Transverse colon (tissue), 4 donors: Measurements from ENCODE around the gene DCAF10. TPM values are rescaled to one million over a fixed set of nuclear protein-coding genes. Genes with fewer than 3 reads are reported as not detected.

Experiments used
- DNase-seq: peaks from one replicate; pipeline ENCODE4 v3.0.0-alpha.2; 2019
- H3K27ac ChIP-seq, 4 donors: fragments of 200-600 bp; sonication (generic); 2 replicates each; pipeline ENCODE4 v1.5.1; 2016 to 2018; ENCODE audit warnings: inconsistent platforms in 4 of 4
- H3K27me3 ChIP-seq: fragments of 200-600 bp; sonication (generic); 2 replicates; pipeline ENCODE4 v1.5.1; 2017; ENCODE audit warnings: inconsistent platforms
- H3K36me3 ChIP-seq, 4 donors: fragments of 200-600 bp; sonication (generic); 2 replicates each; pipeline ENCODE4 v1.5.1; 2017 to 2019; ENCODE audit warnings: inconsistent platforms in 4 of 4
- H3K4me1 ChIP-seq, 4 donors: fragments of 200-600 bp; sonication (generic); 2 replicates each; pipeline ENCODE4 v1.5.1; 2017 to 2020; ENCODE audit warnings: inconsistent platforms in 4 of 4
- H3K4me3 ChIP-seq, 4 donors: fragments of 200-600 bp; sonication (generic); 1 replicate in 1 of 4; 2 replicates in 3 of 4; pipeline versions ENCODE4 v1.5.1 to v1.6.1; 2017 to 2019; ENCODE audit warnings: inconsistent platforms in 4 of 4
- H3K9me3 ChIP-seq, 2 donors: fragments of 200-600 bp; sonication (generic); 2 replicates each; pipeline ENCODE4 v1.5.1; 2017 to 2019; ENCODE audit warnings: inconsistent platforms in 2 of 2
- CTCF ChIP-seq, 5 experiments: fragments of 200-600 bp in 3 of 5; fragments of 450-650 bp in 2 of 5; sonication (generic) in 3 of 5; IDR thresholded peaks; 1 replicate in 2 of 5; 2 replicates in 3 of 5; pipeline ENCODE4 v1.5.1; 2016 to 2017; ENCODE audit warnings: antibody characterized with exemption in 5 of 5, inconsistent platforms in 3 of 5, mild to moderate bottlenecking in 2 of 5, moderate library complexity in 1 of 5
- EP300 ChIP-seq: sonication (generic); formaldehyde crosslinking; IDR thresholded peaks from one replicate; pipeline ENCODE4 v1.6.1; 2017; ENCODE audit warnings: antibody characterized with exemption, low read depth
- POLR2A ChIP-seq: fragments of 450-650 bp; IDR thresholded peaks from one replicate; pipeline ENCODE4 v1.6.1; 2016; ENCODE audit warnings: antibody characterized with exemption, mild to moderate bottlenecking, moderate library complexity
- POLR2AphosphoS5 ChIP-seq, 3 donors: sonication (generic); formaldehyde crosslinking; IDR thresholded peaks; one replicate each; pipeline ENCODE4 v1.6.1; 2016; ENCODE audit warnings: antibody characterized with exemption in 3 of 3
- WGBS, 2 donors: methylation state at CpG; one replicate each; pipeline ENCODE4 v1.1.5; 2018; ENCODE audit warnings: low coverage in 1 of 2; 5-methylcytosine and 5-hydroxymethylcytosine counted together
- in situ Hi-C, 4 donors: fragments of 200-750 bp; cut with MboI; loops; one replicate each; pipeline versions ENCODE4 v1.15.0 to v1.15.1; 2017; ENCODE audit warnings: low sequenced_read_pairs in 3 of 4, low pct_ligation_motif_present in 1 of 4, low pct_unique_long_range_greater_than_20kb in 1 of 4
- intact Hi-C: fragments of 100-400 bp; cut with DNase I; formaldehyde crosslinking; loops from one replicate; pipeline ENCODE4 v1.15.1; 2023; ENCODE audit warnings: low total_unique reads
- total RNA-seq, 4 donors: library from RNA; depleted of rRNA; stranded (reverse); fragments of >200 nt; gene quantifications; one replicate each; pipeline ENCODE4 v1.1.0, GENCODE V29; 2016

DCAF10 gene
- total RNA-seq, 4 donors from 2014 or later: 12.0 to 493 (median 34.2) TPM

- no peak for TF ChIP-seq EP300
- TF ChIP-seq CTCF (IDR thresholded peaks at IDR 0.05): no peak
- TF ChIP-seq POLR2A: no peak
- Histone ChIP-seq H3K27me3 (no peaks in the 10 kb centered on the region), H3K27ac (no peak overlapping the region), H3K4me3 (no peak overlapping the region), H3K4me1 (peaks cover 13 to 23% (median 21%) of the 10 kb centered on the region in 4 donors), H3K36me3 (no peaks in the 10 kb centered on the region), H3K9me3 (no peaks in the 10 kb centered on the region)
- DNase-seq: no peak
- in situ Hi-C loops: loop anchor here (5.0 to 25.0 kb wide), 8 partner anchors 157 to 507 kb away; partner anchors contain the start of genes TOMM5 (in 2 of the 4), FBXO10 (in 1 of the 4), IGFBPL1 (in 1 of the 4) and POLR1E (in 1 of the 4)
- intact Hi-C loops: no loop called here
- 80 to 90% methylated on average over 2 to 4 of the region's 4 CpGs for WGBS, 2 donors
Observed at GRCh38 chr9:37905776-37906175, 105.2 kb downstream of the DCAF10 start.

- Histone ChIP-seq H3K4me3 (no peak overlapping the region), H3K27ac (no peak overlapping the region), H3K4me1 (peaks cover 13 to 23% (median 21%) of the 10 kb centered on the region in 4 donors), H3K27me3 (no peaks in the 10 kb centered on the region), H3K36me3 (no peaks in the 10 kb centered on the region), H3K9me3 (no peaks in the 10 kb centered on the region)
- in situ Hi-C loops: loop anchor here (5.0 to 25.0 kb wide), 8 partner anchors 156 to 506 kb away; partner anchors contain the start of genes TOMM5 (in 2 of the 4), FBXO10 (in 1 of the 4), IGFBPL1 (in 1 of the 4) and POLR1E (in 1 of the 4)
- TF ChIP-seq CTCF (IDR thresholded peaks at IDR 0.05): no peak
- TF ChIP-seq POLR2AphosphoS5 (IDR thresholded peaks at IDR 0.05): no peak
- intact Hi-C loops: no loop called here
- 85 to 88% methylated on average over 4 to 11 of the region's 11 CpGs for WGBS, 2 donors
- DNase-seq: no peak
Observed at GRCh38 chr9:37906312-37907239, 106.0 kb downstream of the DCAF10 start.

- Histone ChIP-seq H3K36me3 (no peaks in the 10 kb centered on the region), H3K4me1 (peaks cover 5 to 9% (median 8%) of the 10 kb centered on the region in 4 donors), H3K27ac (no peak overlapping the region), H3K4me3 (no peak overlapping the region), H3K9me3 (no peaks in the 10 kb centered on the region), H3K27me3 (no peaks in the 10 kb centered on the region)
- intact Hi-C loops: no loop called here
- in situ Hi-C loops: loop anchor here (5.0 to 25.0 kb wide), 8 partner anchors 154 to 504 kb away; partner anchors contain the start of genes TOMM5 (in 2 of the 4), FBXO10 (in 1 of the 4), IGFBPL1 (in 1 of the 4) and POLR1E (in 1 of the 4)
- DNase-seq: no peak
- 87 to 92% methylated on average over 4 of the region's 4 CpGs for WGBS, 2 donors
- TF ChIP-seq CTCF (IDR thresholded peaks at IDR 0.05) (no peak), POLR2AphosphoS5 (IDR thresholded peaks at IDR 0.05) (no peak)
Observed at GRCh38 chr9:37908283-37908682, 107.7 kb downstream of the DCAF10 start.

- WGBS, 2 donors: 63 to 75% methylated on average over 1 to 4 of the region's 4 CpGs
- no peak overlapping the region for H3K27ac ChIP-seq
- no peak for DNase-seq
- intact Hi-C loops (no loop called here), in situ Hi-C loops (loop anchor here (5.0 to 25.0 kb wide), 8 partner anchors 154 to 504 kb away; partner anchors contain the start of genes TOMM5 (in 2 of the 4), FBXO10 (in 1 of the 4), IGFBPL1 (in 1 of the 4) and POLR1E (in 1 of the 4))
- TF ChIP-seq POLR2A (no peak), CTCF (IDR thresholded peaks at IDR 0.05) (no peak), POLR2AphosphoS5 (IDR thresholded peaks at IDR 0.05) (no peak), EP300 (no peak)
- no peaks in the 10 kb centered on the region for H3K36me3 ChIP-seq
- H3K4me1 ChIP-seq: peaks cover 5 to 9% (median 7%) of the 10 kb centered on the region in 4 donors
- H3K9me3 ChIP-seq: no peaks in the 10 kb centered on the region
- no peak overlapping the region for H3K4me3 ChIP-seq
- no peaks in the 10 kb centered on the region for H3K27me3 ChIP-seq
Observed at GRCh38 chr9:37908698-37909186, 108.1 kb downstream of the DCAF10 start.
